ENCODE measurements around the gene GRAMD4.
"Not testable (repeated sequence)": the region's sequence is repeated elsewhere in the genome, so short reads cannot be mapped to it uniquely, and the experiment has no call there.

Gene GRAMD4

DNA sequence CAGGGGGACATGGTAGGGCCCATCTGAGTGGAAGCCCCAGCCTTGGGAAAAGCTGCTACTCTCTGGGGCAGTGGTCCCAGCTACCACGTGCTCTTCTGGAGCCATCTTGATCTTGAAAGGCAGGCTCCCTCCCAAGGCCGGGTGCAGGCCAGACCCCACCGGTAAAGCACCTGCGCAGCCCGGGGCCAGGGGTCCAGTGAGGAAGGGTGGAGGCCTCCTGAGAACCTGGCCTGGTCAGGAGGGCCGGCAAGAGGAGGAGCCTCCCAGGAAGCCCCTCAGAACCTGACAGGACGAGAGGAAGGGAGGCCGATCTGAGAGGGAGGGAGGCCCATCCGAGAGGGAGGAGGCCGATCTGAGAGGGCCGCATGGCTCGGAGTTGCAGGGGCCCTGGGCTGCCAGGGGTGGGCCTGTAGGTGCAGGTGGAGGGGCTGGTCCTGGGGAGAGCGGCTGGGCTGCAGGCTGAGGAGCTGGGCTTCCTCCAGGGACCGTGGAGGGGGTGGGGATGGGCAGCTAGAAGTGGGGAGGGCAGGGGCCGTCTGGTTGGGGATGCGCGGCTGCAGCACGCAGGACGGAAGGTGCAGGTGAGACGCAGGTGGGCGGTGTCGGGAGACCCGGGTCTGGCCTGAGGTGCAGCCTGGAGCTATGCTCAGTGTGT lies 529 bp downstream of the GRAMD4 start:
- no peak for DNase-seq (ENCODE audit: low read depth)

DNA sequence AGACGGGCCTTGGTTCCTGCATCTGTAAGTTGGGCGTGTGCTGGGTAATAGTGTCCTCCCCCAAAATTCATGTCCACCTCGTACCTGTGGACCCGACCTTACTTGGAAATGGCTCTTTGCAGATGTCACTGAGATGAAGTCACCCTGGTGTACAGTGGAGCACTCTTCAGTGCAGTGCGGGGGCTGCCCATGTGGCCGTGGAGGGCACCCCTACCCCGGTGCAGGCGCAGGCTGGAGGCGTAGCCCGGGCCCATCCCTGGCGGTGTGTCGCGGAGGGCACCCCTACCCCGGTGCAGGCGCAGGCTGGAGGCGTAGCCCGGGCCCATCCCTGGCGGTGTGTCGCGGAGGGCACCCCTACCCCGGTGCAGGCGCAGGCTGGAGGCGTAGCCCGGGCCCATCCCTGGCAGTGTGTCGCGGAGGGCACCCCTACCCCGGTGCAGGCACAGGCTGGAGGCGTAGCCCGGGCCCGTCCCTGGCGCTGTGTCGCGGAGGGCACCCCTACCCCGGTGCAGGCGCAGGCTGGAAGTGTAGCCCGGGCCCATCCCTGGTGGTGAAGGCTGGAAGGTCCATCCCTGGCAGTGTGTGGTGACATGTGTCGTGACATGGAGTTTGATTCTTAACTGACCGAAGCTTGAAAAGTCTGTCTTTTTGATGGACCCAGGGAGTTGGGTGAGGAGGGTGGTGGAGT lies 1.2 kb downstream of the GRAMD4 start:
- DNase-seq (ENCODE audit: low read depth): not testable (repeated sequence)

DNA sequence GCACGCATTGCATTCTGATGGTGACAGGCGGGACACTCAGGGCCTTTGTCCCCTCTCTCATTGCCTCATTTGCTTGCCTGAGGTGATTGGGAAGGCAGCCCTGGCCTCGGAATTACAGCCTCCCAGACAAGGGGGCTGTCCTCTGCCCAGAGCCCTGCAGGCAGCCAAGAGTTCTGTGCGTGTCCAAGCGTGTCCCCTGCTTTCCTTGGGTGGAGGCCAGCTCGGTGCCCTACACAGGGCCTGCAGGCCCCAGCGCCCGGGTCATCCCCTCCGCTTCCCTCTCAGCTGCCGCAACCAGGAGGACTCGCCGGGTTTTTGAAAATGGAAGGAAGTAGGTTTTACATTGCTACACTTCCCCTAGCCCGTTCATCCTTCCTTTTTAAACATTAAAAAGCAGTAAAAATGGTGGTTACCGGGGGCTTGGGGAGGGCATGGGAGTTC lies 1.9 kb downstream of the GRAMD4 start:
- DNase-seq (ENCODE audit: low read depth): no peak

DNA sequence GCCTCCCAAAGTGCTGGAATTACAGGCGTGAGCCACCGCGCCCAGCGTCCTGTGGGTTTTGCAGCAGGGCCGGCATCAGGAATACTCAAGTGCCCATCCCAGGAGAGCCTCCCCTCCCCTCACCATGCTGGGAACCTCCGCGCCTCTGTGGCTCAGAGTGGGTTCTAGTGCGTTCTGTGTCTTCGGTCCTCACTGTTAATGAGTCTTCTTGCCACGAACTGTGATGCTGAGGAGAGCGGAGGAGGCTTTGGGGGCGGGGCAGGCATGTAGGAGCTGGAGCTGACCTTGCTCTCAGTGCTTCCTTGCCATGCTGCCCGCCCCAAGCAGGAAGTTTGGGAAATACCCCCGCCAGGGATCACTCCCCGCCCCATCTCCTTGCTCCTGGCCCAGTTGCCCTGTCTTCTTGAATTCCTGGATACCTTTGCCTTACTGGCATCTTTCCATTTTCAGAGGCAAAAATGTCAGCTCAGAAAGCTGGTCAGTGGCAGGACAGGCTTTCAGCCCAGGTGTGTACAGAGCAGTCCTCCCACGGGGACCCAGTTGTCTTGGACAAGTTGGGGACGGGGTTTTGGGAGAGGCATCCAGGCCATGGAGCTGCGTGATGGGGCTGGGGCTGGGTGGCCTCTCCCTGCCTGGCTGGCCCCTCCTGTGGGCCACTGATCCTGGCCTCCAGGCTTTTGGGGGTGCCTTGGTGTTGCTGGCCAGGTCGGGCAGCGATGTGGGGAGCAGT lies 5.1 kb downstream of the GRAMD4 start:
- no peak for DNase-seq (ENCODE audit: low read depth)

DNA sequence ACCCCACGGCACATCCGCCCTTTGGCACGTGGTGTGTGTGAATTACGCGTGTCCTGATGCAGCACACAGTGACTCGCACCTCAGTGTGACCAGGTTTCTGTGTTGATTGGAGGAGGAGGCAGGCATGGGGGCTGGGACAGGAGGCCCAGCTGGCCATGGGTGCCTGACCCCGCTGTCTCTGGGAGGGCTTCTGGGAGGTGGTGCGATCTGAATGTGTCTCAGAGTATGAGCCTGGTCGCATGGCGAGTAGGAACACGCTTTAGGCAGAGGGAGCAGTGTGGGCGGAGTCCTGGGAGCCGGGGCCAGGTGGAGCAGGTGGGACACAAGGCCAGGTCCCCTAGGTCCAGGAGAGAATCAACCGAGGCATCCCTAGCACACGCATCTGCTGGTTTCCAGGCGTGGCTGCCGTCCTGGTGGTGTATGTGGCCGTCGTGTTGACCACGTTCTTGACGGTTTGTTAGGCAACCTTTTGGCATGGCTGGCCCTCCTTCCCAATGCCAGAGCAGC lies 5.7 kb downstream of the GRAMD4 start:
- DNase-seq (ENCODE audit: low read depth): no peak

DNA sequence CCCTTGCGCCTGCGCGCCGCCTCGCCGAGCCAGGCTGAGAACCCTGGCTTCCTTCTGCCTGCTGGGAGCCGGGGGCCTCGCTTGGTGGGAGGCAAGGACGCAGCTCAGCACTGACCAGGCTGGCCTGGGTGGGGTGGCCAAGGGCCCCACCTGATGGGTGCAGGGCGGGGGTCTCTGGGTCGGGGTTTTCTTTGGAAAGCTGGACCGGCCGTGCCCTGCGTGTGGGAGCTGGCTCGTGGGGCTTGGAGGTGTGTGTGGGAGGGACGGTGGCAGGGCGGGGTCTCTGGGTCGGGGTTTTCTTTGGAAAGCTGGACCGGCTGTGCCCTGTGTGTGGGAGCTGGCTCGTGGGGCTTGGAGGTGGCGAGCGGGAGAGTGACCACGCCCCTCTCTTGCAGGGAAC lies 6.2 kb downstream of the GRAMD4 start:
- DNase-seq (ENCODE audit: low read depth): no peak

DNA sequence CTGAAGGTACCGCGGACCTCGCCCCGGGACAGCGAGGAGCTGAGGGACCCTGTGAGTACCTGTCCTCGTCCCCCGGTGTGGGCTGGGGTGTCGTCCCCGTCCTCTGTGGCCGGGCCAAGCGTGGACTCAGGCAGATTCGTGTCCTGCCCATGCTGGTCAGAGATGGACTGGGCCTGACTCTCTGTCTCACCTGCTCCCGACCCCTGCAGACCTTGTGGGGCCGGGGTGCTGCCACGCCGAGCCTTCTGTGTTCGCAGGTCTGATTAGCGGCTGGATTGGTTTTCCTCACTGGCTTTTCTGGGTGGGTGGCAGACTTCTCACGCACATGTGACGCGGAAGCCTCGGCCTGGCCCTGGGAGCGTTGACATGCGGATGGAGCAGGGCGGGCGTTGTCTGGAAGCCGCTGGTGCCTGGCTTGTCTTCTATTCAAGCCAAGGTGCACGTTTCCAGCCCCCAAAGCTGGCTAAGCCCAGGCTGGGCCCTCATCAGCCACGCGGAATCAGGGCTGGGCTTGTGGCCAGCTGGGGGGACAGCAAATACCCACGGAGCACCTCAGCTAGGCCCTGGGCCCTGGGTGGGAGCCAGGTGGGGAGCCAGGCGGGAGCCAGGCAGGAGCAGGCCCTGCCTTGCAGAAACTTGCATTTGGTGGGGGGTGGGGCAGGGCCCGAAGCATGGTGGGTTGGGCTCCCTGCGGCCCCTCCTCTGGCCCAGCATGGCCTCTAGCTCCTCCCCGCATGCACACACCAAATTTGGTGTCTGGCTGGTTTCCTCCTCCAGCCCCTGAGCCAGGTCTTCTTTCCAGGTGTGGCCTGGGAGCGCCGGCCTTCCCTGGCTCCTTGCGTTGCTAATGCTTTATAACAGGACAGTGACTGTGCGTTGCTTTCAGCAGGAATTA lies 7.0 kb downstream of the GRAMD4 start:
- DNase-seq (ENCODE audit: low read depth): no peak

DNA sequence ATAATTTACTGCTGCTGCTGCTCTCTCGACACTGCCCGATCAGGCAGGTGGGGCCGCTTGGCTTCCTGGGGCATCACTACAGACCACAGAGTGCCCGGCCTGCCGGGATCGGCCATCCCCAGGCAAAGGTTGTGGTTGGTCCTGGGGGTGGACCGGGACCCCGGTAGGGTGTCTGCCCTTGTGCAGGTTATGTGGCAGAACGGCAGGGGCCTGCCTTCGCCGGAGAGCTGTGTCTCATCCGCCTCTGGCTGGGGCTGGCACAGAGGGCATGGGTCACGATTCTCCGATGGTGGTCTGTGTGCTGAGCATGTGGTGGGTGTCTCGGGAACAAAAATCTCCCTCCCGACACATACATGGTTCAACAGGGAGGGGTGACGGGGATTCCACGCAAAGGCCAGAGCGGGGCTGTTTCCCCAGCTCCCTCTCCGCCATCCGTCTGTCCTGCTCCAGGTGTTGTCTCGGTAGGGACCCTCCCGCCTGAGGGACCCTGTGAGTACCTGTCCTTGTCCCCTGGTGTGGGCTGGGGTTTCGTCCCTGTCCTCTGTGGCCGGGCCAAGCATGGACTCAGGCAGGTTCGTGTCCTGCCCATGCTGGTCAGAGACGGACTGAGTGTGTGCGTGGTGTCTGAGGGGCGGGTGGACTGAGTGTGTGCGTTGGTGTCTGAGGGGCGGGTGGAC lies 7.8 kb downstream of the GRAMD4 start:
- no peak for DNase-seq (ENCODE audit: low read depth)

DNA sequence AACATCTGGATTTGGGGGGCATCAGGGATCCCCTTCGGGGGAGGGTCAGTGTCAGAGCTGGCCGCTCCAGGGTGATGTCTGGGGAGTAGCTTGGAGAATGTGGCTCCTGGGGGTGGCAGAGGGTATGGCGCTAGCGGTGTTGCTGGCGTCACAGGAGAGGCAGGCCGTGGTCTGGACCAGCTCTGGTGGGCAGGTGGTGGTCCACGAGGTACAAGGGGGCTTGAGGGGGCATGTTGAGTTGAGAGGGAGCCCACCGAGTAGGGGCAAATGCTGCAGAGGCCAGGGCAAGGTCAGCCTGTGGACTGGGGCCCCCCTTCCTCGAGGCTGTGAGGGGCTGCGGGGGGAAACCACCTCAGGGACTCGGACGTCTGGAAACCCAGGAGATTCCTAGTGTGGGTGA lies 8.6 kb downstream of the GRAMD4 start:
- no peak for DNase-seq (ENCODE audit: low read depth)

DNA sequence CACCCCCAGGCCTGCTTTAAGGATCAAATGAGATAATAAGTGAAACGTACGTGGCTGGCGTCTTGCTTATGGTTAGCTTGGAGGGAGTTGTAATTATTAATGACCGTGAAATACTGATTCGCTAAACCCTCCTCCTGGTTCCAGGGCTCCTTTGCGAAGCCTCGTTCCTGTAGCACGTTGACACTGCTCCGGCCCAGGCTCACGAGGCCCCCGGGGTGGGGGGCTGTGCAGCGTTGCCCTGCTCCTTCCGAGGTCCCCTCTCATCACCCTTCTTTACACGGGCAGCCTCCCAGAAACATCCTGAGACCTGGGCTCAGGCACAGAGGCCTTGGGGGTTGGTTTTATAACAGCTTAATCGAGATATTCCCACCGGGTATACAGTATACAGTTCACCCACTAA lies 9.1 kb downstream of the GRAMD4 start:
- no peak for DNase-seq (ENCODE audit: low read depth)

DNA sequence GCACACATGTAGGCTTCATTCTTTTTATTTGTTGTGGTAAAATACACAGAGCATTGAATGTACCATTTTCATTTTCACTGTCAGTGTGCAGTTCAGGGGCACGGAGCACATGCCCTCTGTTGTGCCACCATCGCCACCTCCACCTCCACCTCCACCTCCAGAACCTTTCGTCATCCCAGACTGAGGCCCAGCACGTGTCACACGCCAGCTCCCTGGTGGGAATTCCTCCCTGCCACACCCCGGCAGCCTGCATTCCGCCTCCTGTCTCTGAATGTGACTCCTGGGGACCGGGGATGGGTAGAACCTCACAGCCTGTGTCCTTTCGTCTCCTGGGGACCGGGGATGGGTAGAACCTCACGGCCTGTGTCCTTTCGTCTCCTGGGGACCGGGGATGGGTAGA lies 10.9 kb downstream of the GRAMD4 start:
- no peak for DNase-seq (ENCODE audit: low read depth)

DNA sequence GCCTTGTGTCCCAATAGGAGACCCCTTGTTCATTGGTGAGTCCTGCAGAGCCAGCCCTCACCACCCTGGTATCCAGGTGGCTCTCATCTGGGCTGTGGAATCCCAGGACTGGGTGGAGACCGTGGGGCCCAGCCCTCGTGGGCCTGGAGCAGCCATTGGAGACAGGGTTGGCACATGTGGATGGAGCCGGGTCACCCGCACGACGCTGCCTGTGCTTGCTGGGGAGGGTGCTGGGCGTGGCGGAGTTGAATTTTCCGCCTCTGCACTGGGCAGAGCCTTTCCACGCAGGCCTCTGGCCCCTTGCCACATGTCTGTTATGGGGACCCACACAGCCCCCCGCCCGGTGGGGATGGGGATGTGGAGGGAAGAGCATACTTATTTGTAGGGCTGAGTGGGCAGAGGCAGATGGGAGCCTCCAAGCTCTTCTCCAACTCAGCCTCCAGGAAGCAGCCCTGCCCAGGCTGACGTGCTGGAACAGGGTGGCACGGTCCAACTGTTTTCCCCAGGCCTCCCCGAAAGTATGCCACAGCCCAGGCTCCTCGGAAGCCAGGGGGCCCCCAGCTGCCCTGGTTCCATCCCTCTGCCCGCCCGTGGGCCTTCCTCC lies 12.6 kb downstream of the GRAMD4 start:
- no peak for DNase-seq (ENCODE audit: low read depth)

DNA sequence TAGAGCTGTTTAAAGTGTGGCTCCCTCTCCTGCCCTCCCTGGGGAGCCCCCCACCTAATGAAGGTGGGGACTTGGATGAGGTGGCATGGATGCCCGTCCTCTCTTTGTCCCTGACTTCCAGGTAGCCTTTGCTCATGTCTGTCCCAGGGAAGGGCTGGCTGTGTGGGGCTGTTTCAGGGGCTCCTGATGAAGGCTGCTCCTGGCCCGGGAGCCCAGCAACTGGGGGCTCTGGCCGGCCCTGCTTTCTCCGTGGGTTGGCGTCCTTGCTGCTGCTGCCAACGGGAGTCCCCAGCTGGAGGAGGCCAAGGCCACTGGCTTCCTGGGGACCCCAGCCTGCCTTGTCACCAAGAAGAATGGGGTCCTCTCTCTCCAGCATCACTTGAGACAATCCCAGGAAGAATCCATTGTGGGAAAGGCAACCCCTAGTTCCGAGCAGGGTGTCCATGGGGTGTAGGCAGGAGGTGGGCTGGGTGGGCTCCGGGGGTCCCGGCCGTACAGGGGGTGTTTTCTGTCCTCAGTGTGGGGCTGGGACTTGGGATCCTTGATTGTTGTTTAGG lies 13.2 kb downstream of the GRAMD4 start:
- DNase-seq (ENCODE audit: low read depth): no peak

DNA sequence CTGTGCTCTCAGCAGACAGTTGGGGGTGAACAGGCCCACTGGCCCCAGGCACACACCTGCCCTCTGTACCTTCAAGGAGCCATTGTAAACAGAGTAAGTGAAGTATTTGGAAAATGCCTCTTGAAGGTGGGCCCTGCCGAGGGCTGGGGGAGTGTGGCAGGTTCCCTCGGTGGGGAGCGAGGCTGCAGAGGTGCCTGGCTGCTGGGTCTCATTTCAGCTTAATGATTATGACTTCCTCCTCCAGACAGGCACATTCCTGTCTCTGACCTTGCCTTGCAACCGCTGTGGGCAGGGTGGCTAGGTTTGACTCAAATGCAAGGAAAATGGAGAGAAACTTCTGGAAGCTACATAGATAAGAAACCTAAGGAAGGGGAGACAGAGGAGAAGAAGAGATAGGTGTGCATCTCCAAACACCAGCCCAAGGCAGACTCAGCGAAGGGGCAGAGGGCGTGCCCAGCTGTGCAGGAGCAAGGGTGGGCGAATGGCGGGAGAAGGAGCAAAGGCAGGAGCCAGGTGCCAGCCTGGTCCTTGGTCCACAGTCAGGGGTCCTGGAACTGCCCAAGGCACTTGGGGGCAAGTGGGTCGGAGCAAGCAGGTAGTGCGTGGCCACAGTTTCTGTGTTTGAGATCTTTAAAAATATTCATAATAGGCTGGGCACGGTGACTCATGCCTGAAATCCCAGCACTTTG lies 14.0 kb downstream of the GRAMD4 start:
- DNase-seq (ENCODE audit: low read depth): no peak

DNA sequence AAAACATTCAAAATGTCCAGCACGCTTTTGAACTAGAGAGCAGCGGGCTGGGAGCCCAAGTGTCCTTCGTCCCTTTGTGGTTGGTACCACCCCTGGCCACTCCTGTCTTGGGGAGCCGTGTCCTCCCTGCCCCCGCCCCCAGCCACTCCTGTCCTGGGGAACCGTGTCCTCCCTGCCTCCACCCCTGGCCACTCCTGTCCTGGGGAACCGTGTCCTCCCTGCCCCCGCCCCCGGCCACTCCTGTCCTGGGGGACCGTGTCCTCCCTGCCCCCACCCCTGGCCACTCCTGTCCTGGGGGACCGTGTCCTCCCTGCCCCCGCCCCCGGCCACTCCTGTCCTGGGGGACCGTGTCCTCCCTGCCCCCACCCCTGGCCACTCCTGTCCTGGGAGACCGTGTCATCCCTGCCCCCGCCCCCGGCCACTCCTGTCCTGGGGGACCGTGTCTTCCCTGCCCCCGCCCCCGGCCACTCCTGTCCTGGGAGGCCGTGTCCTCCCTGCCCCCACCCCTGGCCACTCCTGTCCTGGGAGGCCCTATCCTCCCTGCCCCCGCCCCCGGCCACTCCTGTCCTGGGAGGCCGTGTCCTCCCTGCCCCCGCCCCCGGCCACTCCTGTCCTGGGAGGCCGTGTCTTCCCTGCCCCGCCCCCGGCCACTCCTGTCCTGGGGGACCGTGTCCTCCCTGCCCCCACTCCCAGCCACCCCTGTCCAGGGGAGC lies 14.9 kb downstream of the GRAMD4 start:
- DNase-seq (ENCODE audit: low read depth): not testable (repeated sequence)

DNA sequence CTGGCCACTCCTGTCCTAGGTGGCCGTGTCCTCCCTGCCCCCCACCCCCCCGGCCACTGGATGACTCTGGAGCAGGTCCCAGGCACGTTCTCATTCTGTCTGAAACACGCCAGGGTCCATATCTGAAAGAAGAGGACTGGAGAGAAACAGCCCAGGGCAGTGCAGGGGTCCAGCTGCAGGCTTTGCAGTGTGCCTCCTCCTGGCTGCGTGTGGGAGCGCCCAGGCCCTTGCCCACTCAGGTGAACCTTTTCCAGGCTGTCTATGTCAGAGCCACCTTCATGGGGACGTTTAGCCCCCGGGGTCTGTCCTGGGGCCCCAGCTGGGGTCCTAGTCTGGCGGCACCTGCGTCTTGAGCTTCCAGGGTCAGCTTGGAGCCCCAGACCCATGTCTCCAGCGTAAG lies 15.6 kb downstream of the GRAMD4 start:
- no peak for DNase-seq (ENCODE audit: low read depth)

DNA sequence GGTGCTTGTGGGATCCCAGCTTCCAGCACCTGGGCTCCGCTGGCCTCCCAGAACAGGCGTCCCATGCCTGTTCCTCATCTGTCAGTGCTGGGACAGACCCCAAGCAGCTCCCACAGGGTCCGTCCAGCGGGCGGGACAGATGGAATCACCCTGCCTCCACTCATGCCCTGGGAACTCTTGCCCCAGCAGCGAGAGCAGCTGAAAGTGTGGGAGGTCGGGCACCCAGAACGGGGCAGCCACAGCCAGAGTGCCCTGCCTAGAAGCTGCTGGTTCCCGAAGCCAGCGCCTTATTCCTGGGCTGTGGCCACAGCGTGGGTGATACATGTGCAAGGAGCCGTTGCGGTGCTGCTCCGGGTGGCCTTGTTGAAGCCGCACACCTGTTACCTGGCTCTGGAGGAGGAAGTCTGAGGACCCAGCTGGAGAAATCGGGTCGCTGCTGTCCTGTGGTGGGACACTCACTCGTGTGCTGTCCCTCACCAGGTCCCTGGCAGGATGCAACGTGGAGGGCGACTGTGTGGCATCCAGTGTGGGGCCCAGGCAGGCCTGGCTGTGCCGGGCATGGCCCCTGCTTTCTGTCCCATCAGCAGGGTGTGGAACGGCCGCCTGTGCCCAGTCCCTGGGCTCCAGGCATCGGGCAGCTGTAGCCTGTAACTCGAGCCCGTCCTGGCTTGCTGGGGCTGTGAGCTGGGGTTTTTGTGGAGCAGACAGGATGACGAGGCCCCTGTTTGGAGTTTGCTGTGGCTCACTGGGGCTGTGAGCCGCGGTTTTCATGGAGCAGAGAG lies 16.2 kb downstream of the GRAMD4 start:
- DNase-seq (ENCODE audit: low read depth): no peak

DNA sequence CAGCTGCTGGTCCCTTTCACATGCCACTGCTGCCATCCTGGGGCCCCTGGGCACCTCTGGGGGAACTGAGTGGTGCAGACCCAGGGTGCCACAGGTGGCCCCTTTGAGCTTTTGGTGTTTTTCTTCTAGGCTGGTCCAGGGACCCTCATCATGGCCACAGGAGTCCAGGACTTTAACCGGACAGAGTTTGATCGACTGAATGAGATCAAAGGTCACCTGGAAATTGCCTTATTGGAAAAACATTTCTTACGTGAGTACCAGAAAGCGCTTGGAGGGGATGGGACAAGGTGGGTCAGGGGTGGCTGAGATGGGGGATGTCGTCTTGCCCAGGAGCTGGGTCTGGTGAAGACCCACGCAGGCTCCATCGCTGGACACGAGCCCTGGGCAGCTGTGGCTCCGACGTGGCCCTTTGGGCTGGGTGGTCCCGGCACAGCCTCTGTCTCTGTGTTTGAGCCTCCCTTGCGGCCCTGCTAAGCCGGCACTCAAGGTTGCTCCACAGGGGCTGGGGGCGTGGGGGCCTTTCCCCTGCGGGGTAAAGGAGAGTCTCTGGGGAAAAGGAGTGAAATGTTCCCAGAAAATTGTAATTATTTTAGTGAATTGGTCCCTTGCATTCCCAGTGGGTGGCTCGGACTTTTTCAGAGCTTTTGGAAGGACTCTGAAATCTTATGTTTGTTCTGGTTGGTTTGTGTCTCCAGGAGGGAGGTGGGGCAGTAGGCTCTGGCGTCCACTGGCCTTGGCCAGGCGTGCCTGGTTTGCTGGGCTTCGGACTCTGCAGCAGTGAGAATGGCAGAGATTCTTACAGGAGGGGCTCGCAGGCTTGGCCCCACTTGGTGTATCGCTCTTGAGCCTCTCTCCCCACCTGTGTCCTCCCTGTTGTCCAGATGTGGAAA lies 17.8 kb downstream of the GRAMD4 start:
- no peak for DNase-seq (ENCODE audit: low read depth)

Data from stimulated activated CD8-positive, alpha-beta memory T cell treated with anti-CD3 and anti-CD28 coated beads, Interleukin-12 subunit alpha, Interleukin-12 subunit beta, amount 100 ng/mL, for 4 hours (primary cell).